AG10803 (cell line): ENCODE data around the gene SUPT6H.
A peak's percentile ranks its signal among the peaks of the same experiment; 100 is the strongest.

Experiments used
- DNase-seq: peaks from one replicate; pipeline ENCODE4 v3.0.0; 2010; ENCODE audit warnings: low read depth
- H3K4me3 ChIP-seq: 2 replicates; pipeline ENCODE4 v1.5.1; 2011; ENCODE audit warnings: mild to moderate bottlenecking, low read length, control low read depth
- CTCF ChIP-seq: conservative IDR thresholded peaks from 2 replicates; pipeline ENCODE4 v1.5.1; 2011; ENCODE audit warnings: mild to moderate bottlenecking, low read length, control low read depth, inconsistent platforms

SUPT6H gene

GRCh38 chr17:28686296-28686695, 24.3 kb downstream of the SUPT6H start:
- DNase-seq = no peak
- no peak overlapping the region for H3K4me3 ChIP-seq
- TF ChIP-seq CTCF = no peak

GRCh38 chr17:28688481-28688880, 26.5 kb downstream of the SUPT6H start:
- TF ChIP-seq CTCF = no peak
- DNase-seq = no peak
- H3K4me3 ChIP-seq = no peak overlapping the region

DNA sequence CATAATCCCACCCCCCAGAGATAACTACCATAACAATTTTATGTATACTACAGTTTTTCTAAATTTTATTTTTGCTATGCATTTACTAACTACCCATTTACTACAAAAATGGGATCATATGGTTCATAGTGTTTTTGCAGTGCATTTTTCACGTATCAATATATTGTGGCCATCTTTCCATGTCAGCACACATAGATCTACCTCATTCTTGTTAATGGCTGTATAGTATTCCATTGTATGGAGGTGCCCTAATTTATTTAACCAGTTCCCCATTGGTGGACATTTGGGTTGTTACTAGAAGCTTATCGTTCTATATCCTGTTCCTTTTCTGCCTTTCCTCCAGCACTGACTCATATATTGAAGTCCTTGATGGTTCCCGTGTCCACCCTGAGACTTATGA, 27.0 kb downstream of the SUPT6H start:
- no peak for TF ChIP-seq CTCF
- no peak for DNase-seq
- H3K4me3 ChIP-seq = no peak overlapping the region

- DNase-seq = no peak
- no peak for TF ChIP-seq CTCF
- H3K4me3 ChIP-seq = no peak overlapping the region
Observed at GRCh38 chr17:28693869-28694268, 31.9 kb downstream of the SUPT6H start.

DNA sequence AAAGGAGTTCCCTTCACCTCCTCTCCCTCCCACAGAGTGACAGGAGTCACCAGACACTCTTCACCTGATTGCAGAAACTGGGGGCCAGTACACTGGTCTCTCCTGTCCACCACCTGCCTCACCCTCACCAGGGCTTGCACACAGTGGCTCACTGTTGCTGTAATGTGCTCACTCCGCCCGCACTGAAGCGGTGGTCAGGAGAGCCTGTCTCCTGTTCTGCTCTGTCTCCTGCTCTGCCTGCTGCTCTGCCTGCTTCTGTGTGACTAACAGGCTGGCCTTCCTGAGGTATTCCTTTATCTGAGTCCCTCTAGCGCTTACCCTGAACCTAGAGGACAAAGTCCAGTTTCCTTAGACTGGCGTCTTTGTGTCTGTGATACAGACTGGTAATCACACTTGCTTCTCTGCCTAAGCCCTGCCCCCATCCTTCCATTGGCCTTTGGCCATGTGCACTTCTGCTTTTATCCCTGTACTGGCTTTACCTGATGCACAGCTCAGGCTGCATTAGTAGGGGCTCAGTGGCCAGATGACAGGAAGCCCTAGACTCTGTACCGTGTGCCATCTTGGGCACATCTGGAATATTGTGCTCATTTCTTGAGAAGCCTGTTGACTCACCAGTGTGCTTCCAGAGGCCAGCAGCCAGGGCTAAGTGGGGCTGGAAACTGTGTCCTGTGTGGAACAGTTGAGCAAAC, 36.4 kb downstream of the SUPT6H start:
- DNase-seq = peak; percentile 43
- no peak overlapping the region for H3K4me3 ChIP-seq
- no peak for TF ChIP-seq CTCF

DNA sequence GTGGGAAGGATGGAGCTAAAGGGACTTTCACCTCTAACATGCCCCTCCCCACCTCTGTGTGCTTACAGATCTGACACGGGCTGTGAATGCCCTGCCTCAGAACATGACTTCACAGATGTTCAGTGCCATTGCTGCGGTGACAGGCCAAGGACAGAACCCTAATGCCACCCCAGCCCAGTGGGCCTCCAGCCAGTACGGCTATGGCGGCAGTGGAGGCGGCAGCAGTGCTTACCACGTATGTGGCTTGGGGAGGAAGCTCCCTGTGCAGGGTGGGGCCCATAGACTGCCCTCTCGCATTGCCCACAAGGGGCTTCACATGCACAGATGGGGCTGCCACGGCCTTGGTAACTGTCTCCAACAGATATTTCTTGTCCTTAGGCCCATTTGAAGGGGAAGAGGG, 38.3 kb downstream of the SUPT6H start:
- no peak for TF ChIP-seq CTCF
- no peak overlapping the region for H3K4me3 ChIP-seq
- no peak for DNase-seq

- no peak for DNase-seq
- TF ChIP-seq CTCF = no peak
- H3K4me3 ChIP-seq = no peak overlapping the region
Observed at GRCh38 chr17:28700830-28701492, 39.0 kb downstream of the SUPT6H start.
